ENCODE data around the gene RAB7A.

Gene RAB7A

GRCh38 chr3:128735884-128736283 is 9.9 kb downstream of the RAB7A start:
- no peak for TF ChIP-seq CTCF (IDR thresholded peaks at IDR 0.05; ENCODE audit: insufficient read depth, low read depth, low read length, missing control alignments)
- DNase-seq (ENCODE audit: low read depth) = no peak
- no peak overlapping the region for H3K4me3 ChIP-seq (ENCODE audit: low read length)

GRCh38 chr3:128736601-128737000 is 10.6 kb downstream of the RAB7A start:
- TF ChIP-seq CTCF (IDR thresholded peaks at IDR 0.05; ENCODE audit: insufficient read depth, low read depth, low read length, missing control alignments) = no peak
- DNase-seq (ENCODE audit: low read depth) = peak; percentile 81

GRCh38 chr3:128740621-128741020 is 14.6 kb downstream of the RAB7A start:
- no peak overlapping the region for H3K4me3 ChIP-seq (ENCODE audit: low read length)
- no peak for TF ChIP-seq CTCF (IDR thresholded peaks at IDR 0.05; ENCODE audit: insufficient read depth, low read depth, low read length, missing control alignments)
- no peak for DNase-seq (ENCODE audit: low read depth)

More at GRCh38 chr3:128736601-128737000, 10.6 kb downstream of the RAB7A start:
- no peak overlapping the region for H3K4me3 ChIP-seq (ENCODE audit: low read length)

GRCh38 chr3:128742821-128743594 is 17.0 kb downstream of the RAB7A start:
- H3K4me3 ChIP-seq (ENCODE audit: low read length) = no peak overlapping the region
- no peak for DNase-seq (ENCODE audit: low read depth)
- no peak for TF ChIP-seq CTCF (IDR thresholded peaks at IDR 0.05; ENCODE audit: insufficient read depth, low read depth, low read length, missing control alignments)

- H3K4me3 ChIP-seq (ENCODE audit: low read length) = no peak overlapping the region
- DNase-seq (ENCODE audit: low read depth) = no peak
- no peak for TF ChIP-seq CTCF (IDR thresholded peaks at IDR 0.05; ENCODE audit: insufficient read depth, low read depth, low read length, missing control alignments)
These were observed 19.8 kb downstream of the RAB7A start for GRCh38 chr3:128745742-128746141.

GRCh38 chr3:128746881-128747280 is 20.9 kb downstream of the RAB7A start:
- H3K4me3 ChIP-seq (ENCODE audit: low read length) = no peak overlapping the region
- DNase-seq (ENCODE audit: low read depth) = no peak
- no peak for TF ChIP-seq CTCF (IDR thresholded peaks at IDR 0.05; ENCODE audit: insufficient read depth, low read depth, low read length, missing control alignments)

- no peak for DNase-seq (ENCODE audit: low read depth)
- no peak overlapping the region for H3K4me3 ChIP-seq (ENCODE audit: low read length)
- TF ChIP-seq CTCF (IDR thresholded peaks at IDR 0.05; ENCODE audit: insufficient read depth, low read depth, low read length, missing control alignments) = no peak
These were observed 22.6 kb downstream of the RAB7A start for GRCh38 chr3:128748557-128748956.
